Endothelial cell of umbilical vein (primary cell): ENCODE measurements around the gene KATNIP.

Experiments
- EZH2 ChIP-seq: IDR thresholded peaks from 2 replicates; pipeline ENCODE4 v1.6.1; 2012; ENCODE audit warnings: borderline replicate concordance, low read depth, mild to moderate bottlenecking, moderate library complexity, low read length, inconsistent platforms; ENCODE audit not compliant: severe bottlenecking
- POLR2A ChIP-seq: IDR thresholded peaks from 2 replicates; pipeline ENCODE4 v1.6.1; 2012; ENCODE audit warnings: low read depth, mild to moderate bottlenecking, control low read depth, low read length
- TF ChIP-seq, protein P1 (sequence below), 2 donors: IDR thresholded peaks; 1 replicate in 1 of 2; 2 replicates in 1 of 2; pipeline ENCODE4 v1.5.1; 2011; ENCODE audit warnings: low read length in 2 of 2, mild to moderate bottlenecking in 2 of 2, moderate library complexity in 2 of 2, control low read depth in 1 of 2, inconsistent platforms in 1 of 2, low read depth in 1 of 2; ENCODE audit not compliant: insufficient read depth in 1 of 2; ENCODE audit errors: extremely low read depth in 1 of 2

DNA sequence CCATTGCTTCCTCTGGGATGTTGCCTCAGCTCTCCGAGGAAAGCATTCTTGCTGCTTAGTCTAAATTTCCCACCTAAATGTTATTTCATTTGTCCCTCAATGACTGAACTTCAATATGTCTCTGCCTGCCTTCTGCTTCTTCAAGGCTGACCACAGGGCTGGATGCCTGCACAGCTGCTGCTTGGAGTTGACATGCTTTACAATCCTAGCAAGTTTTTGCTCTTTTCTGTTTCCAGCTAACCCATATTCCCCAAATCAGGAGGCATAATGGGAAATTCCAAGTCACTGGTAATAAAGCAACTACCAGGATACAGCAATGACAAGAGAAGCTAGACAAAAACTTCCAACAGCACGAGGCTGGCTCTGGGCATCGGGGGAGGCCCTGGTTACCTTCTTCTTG is 49.1 kb upstream of the KATNIP start:
- TF ChIP-seq, protein P1, sequence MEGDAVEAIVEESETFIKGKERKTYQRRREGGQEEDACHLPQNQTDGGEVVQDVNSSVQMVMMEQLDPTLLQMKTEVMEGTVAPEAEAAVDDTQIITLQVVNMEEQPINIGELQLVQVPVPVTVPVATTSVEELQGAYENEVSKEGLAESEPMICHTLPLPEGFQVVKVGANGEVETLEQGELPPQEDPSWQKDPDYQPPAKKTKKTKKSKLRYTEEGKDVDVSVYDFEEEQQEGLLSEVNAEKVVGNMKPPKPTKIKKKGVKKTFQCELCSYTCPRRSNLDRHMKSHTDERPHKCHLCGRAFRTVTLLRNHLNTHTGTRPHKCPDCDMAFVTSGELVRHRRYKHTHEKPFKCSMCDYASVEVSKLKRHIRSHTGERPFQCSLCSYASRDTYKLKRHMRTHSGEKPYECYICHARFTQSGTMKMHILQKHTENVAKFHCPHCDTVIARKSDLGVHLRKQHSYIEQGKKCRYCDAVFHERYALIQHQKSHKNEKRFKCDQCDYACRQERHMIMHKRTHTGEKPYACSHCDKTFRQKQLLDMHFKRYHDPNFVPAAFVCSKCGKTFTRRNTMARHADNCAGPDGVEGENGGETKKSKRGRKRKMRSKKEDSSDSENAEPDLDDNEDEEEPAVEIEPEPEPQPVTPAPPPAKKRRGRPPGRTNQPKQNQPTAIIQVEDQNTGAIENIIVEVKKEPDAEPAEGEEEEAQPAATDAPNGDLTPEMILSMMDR (IDR thresholded peaks at IDR 0.05; ENCODE audit: extremely low read depth in 1 of 2, insufficient read depth in 1 of 2, low read depth in 1 of 2, low read length in 2 of 2) = no peak
- TF ChIP-seq EZH2 (no peak), POLR2A (no peak)
